ENCODE measurements around the gene ALDH1L1.
"Not testable (repeated sequence)": the region's sequence is repeated elsewhere in the genome, so short reads cannot be mapped to it uniquely, and the experiment has no call there.

Gene ALDH1L1

GRCh38 chr3:126104742-126105605, 75.4 kb downstream of the ALDH1L1 start:
- ATAC-seq: no peak

DNA sequence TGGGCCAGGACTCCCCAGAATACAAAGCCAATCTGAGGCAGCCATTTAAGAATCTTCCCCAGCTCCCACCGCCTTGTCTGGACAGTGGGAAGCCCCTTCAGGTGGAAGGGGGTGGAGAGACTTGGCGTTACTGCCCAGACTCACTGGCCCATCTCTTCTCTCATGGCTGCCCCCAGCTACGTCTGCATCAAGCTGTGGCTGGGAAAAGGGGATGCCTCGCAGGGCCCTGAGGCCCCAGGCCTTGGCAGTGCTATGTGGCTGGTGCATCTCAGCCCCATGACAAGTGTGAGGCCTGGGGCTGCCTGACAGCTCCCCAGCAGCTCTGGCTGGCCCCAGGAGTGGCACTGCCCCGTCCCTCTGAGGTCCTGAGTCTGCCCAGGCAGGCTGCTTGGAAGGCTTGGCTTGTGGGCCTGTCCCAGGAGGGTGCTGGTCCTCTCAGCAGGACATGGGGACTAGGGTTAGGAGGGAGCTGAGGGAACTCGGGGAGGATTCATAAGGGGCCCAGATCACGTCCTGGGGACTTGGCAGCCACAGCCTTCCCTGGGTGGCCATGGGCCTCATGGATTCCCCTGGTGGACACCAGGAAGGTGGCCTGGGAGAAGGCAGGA, 76.3 kb downstream of the ALDH1L1 start:
- ATAC-seq (peak; percentile 17), DNase-seq (no peak)

More at GRCh38 chr3:126104742-126105605, 75.4 kb downstream of the ALDH1L1 start:
- DNase-seq: no peak

GRCh38 chr3:126103121-126104027, 77.0 kb downstream of the ALDH1L1 start:
- no peak for ATAC-seq
- no peak for DNase-seq

- DNase-seq (no peak), ATAC-seq (no peak)
Measured at GRCh38 chr3:126102530-126102951, 77.8 kb downstream of the ALDH1L1 start.

DNA sequence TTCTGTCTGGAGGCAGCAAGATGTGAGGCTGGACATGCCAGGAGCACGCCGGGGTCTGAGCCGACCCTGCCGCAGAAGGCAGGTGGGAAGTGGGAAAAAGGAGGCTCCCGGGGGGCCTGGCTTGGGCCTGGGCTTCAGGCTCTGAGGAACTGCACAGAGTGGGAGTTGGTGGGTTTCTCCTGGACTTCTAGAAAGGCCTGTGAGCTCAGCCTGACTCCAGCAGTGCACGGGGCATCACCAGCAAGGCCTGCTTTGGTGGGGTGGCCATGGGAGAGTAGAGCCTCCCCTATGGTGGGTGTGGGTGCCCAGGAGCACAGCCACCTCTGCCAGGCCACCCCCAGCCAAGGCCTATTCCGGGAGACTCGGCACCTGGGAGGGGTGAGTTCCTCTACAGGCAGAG, 78.4 kb downstream of the ALDH1L1 start:
- no peak for ATAC-seq
- no peak for DNase-seq

GRCh38 chr3:126101521-126101982, 78.8 kb downstream of the ALDH1L1 start:
- no peak for DNase-seq
- ATAC-seq: no peak

GRCh38 chr3:126100634-126101301, 79.6 kb downstream of the ALDH1L1 start:
- no peak for ATAC-seq
- DNase-seq: no peak

- ATAC-seq (no peak), DNase-seq (no peak)
Measured at GRCh38 chr3:126100269-126100633, 80.1 kb downstream of the ALDH1L1 start.

DNA sequence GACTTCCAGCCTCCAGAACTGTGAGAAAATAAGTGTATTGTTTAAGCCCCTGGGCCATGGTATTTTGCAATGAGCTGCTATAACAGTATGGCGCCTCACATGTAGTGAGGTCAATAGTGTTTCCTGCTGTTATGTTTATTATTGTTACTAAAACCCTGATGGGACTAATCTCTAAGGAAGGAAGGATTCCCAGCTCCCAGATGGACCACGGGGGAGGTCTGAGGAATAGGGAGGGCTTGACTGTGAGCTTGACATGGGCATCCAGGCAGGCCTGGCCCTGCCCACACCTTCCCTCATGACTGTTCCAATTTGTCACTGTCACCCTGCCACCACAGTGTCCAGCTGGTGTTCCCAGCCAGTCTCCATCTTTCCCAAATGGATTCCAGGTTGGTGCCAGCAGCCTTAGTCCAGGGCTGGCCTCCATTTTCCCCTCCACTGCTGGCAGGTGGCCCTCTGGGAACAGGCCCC, 82.0 kb downstream of the ALDH1L1 start:
- DNase-seq (no peak), ATAC-seq (no peak)

DNA sequence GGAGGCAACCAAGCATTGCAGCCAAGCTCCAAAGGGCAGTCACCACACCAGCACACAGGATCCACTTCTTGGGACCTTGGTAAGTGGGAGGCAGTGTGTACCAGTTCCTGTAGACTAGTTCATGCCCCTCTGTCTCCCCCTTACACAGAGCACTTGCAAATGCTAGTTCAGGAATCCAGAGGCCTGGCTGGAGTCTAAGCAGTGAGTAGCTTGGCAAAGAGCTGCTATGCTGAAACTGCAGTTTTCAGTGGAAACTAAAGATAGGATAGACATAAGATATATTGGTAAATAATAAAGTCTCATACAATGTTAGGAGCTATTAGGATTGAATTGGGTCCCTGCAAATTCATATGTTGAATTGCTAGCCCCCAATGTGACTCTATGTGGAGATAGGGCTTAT, 82.6 kb downstream of the ALDH1L1 start:
- ATAC-seq (no peak), DNase-seq (no peak)

GRCh38 chr3:126096274-126096673, 84.1 kb downstream of the ALDH1L1 start:
- DNase-seq, ATAC-seq: not testable (repeated sequence)

GRCh38 chr3:126092128-126092527, 88.3 kb downstream of the ALDH1L1 start:
- ATAC-seq, DNase-seq: not testable (repeated sequence)

DNA sequence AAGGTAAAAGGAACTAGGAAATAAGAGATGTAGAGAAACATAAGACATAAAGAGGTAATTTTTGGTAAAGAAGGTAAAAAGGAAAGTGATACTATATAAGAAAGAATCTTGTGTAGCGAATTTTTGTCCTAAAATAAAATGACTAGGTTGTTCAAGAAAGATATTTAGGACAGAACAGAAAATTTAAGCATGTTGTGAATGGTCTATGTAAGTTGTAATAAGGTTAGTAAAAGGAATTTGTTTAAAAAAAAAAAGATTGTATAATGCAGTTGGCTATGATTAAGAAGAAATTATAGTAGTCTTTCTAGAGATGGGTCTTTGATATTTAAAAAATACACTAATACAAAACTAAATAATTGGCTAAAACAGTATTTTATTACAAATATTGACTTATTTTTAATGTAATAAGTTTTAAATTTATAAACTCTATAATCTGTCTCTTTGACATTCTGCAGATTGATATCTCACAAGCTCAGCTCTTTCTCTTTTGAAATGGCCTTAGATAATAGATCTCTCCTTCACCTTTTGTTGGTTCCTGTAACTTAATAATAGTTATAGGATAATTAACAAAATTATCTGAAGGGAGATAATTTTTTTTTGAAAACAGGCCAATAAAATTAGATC, 92.7 kb downstream of the ALDH1L1 start:
- no peak for DNase-seq
- ATAC-seq: no peak

DNA sequence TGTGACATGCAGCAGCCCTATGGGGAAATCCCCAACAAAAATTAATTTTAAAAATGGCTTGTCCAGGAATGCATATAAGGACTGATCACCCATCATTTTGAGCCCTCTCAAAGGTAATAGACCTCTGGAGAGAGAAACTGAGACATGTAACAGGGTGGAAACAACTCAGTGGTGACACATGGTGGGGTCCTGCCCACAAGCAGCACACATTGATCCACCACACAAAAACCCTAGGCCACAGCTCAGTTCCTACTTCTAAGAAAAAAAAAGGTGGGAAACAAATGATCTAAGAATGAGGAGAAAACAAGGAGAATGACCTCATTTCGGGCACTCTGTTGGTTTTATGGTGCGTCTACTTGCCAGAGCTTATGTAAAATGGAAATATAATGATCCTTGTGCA, 94.5 kb downstream of the ALDH1L1 start:
- ATAC-seq: no peak
- peak; percentile 20 for DNase-seq

GRCh38 chr3:126085276-126085675, 95.1 kb downstream of the ALDH1L1 start:
- DNase-seq (no peak), ATAC-seq (no peak)

DNA sequence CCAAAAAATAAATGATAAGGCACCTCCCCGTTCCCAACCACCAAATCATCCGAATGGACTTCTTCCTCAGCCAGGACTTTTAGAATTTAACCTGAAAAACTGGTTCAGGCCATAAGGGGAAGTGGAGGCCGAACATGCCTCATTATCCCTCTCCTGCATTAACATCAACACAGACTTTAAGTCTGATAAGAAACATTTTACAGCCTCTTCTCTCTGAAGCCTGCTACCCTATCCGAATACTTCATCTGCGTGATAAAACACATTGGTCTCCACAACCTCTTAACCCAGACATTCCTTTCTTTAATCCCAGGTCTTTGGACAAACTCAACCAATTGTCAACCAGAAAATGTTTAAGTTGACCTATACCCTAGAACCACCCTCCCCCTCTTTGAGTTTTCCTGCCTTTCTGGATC, 95.6 kb downstream of the ALDH1L1 start:
- no peak for DNase-seq
- no peak for ATAC-seq

DNA sequence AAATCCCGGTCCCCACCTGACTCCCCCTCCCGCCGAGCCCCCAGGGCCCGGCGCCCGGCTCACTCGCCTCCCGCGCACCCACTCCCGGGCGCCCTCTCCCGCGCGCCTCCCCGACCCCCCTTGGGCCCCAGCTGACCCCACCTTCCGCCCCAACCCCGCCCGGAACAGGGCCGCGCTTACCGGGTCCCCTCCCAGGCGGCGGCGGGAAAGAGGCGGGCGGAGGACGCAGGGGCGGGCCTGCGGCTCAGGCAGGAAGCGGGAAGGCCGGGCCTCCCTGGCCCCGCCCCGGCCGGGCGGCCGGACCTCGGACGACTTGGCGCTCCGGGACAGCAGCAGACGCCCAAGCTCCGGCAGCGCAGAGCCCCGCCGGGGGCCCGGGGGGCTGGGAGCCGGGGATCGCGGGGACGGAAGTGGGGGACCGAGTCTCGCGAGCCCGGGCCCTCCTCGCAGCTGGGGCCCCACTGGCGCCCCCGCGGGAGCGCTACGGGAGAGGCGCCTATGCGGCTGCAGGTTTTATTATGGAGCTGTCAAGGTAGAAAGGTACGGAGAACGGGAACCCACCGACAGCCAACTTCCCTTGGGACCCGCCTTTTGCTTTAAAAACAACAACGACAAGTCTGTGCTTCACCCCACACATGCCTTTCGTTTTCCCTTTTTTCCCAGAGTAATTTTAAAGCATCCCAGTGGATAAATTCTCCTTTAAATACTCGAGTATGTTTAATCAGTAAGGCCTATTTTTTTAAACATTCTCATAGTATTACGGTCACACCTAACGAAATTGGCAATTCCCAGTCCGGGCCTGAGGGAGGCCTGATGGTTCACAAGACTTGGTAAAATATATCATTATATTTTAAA, 96.2 kb downstream of the ALDH1L1 start, which contains the start of gene SLC41A3:
TSS of gene SLC41A3 (minus strand) at position 212 of the 855 bp plus-strand sequence. CDS start 15,905 bp downstream, outside the sequence.
- DNase-seq: peak; percentile 92

GRCh38 chr3:126083511-126083912, 96.9 kb downstream of the ALDH1L1 start:
- ATAC-seq (peak; percentile 60), DNase-seq (peak; percentile 60)

More for the DNA sequence above, 96.2 kb downstream of the ALDH1L1 start, which contains the start of gene SLC41A3:
- ATAC-seq: peak; percentile 96

GRCh38 chr3:126083138-126083445, 97.3 kb downstream of the ALDH1L1 start:
- ATAC-seq (no peak), DNase-seq (no peak)

Data from stimulated activated naive CD8-positive, alpha-beta T cell treated with anti-CD3 and anti-CD28 coated beads, Interleukin-15, Interleukin-2, amounts not matched to agents 100 U/mL and 50 U/mL, for 24 hours (primary cell).